HG02981 (cell line): ENCODE measurements around the gene CMKLR1.

Experiments used
- ATAC-seq: cut with Tn5 transposase; IDR thresholded peaks from one replicate; pipeline ENCODE4 v1.9.1; 2021; ENCODE audit warnings: mild to moderate bottlenecking, moderate library complexity; ENCODE audit not compliant: unreplicated experiment

The CMKLR1 gene

GRCh38 chr12:108338915-108339657, at the start of gene CMKLR1:
Gene CMKLR1 (minus strand): TSS chr12:108339311. CDS start chr12:108293591, 45,720 bp downstream.
- ATAC-seq = no peak

- ATAC-seq = no peak
Observed at GRCh38 chr12:108387771-108388170, 48.7 kb upstream of the CMKLR1 start.

GRCh38 chr12:108386709-108387360, 47.7 kb upstream of the CMKLR1 start:
- no peak for ATAC-seq

GRCh38 chr12:108382437-108382801, 43.3 kb upstream of the CMKLR1 start:
- ATAC-seq = no peak

GRCh38 chr12:108381787-108382436, 42.8 kb upstream of the CMKLR1 start:
- no peak for ATAC-seq

- no peak for ATAC-seq
Observed at GRCh38 chr12:108380382-108380781, 41.3 kb upstream of the CMKLR1 start.

GRCh38 chr12:108379823-108380222, 40.7 kb upstream of the CMKLR1 start:
- no peak for ATAC-seq

GRCh38 chr12:108378926-108379325, 39.8 kb upstream of the CMKLR1 start:
- ATAC-seq = no peak

GRCh38 chr12:108377260-108377659, 38.1 kb upstream of the CMKLR1 start:
- ATAC-seq = no peak

GRCh38 chr12:108375986-108376663, 37.0 kb upstream of the CMKLR1 start:
- no peak for ATAC-seq

- ATAC-seq = no peak
Observed at GRCh38 chr12:108374596-108375320, 35.6 kb upstream of the CMKLR1 start.

- no peak for ATAC-seq
Observed at GRCh38 chr12:108373111-108373510, 34.0 kb upstream of the CMKLR1 start.

- ATAC-seq = no peak
Observed at GRCh38 chr12:108371801-108372344, 32.8 kb upstream of the CMKLR1 start.

GRCh38 chr12:108370415-108370814, 31.3 kb upstream of the CMKLR1 start:
- no peak for ATAC-seq

- ATAC-seq = no peak
Observed at GRCh38 chr12:108369736-108370396, 30.8 kb upstream of the CMKLR1 start.

- no peak for ATAC-seq
Observed at GRCh38 chr12:108368089-108368488, 29.0 kb upstream of the CMKLR1 start.

- no peak for ATAC-seq
Observed at GRCh38 chr12:108367436-108367835, 28.3 kb upstream of the CMKLR1 start.

- no peak for ATAC-seq
Observed at GRCh38 chr12:108365324-108365723, 26.2 kb upstream of the CMKLR1 start.

GRCh38 chr12:108364879-108365278, 25.8 kb upstream of the CMKLR1 start:
- ATAC-seq = no peak

GRCh38 chr12:108363565-108363964, 24.5 kb upstream of the CMKLR1 start:
- ATAC-seq = no peak
